HG03457 (cell line): Measurements from ENCODE around the gene TMEM167A.

Experiments used
- ATAC-seq: cut with Tn5 transposase; IDR thresholded peaks from one replicate; pipeline ENCODE4 v1.9.1; 2021; ENCODE audit warnings: moderate number of reproducible peaks; ENCODE audit not compliant: unreplicated experiment

Gene TMEM167A, protein sequence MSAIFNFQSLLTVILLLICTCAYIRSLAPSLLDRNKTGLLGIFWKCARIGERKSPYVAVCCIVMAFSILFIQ

DNA sequence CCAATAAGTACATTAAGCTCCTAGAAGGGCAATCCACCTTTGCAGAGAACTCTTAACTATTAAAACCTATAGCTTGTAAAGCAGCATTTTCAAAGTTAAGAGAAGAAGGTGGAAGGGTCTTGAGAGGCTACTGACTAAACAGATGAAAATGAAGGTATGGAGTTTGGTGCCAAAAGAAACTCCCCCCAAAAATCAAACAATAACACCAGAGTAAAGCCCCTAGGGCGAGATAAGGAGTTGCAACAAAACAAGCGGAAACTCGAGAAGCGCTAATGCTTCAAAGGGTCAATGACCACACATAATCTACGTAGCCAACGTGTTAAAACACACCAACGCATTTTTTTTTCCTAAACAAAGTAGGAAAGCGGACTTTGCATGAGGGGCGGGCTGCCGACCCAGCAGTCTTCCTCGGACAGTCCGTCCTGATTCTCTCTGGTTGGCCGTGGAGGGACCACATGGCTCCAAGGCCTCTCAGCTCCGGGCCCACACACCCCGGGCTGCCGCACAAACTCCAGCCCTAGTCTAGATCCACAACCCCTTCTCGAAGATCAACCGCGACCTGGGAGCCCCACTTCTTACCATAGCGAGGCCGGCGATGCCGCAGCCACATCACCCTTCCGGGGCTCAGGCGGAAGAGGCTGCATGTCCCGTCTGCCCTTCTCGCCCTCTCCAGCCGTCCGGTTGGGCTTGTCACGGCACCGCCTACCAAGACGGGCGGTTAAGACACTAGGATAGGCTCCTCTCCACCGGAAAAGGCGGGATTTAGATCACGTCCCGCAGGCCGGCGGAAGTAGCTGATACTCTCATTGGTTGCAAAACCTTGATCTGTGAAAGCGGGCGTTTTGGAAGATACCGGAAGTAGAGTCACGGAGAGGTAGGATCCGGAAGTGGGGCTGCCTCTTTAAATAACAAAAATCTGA, at the start of gene TMEM167A, which contains the start of gene XRCC4:
Gene TMEM167A (minus strand): TSS at position 653 of the 920 bp plus-strand sequence. CDS start 71 bp downstream, at position 582.
Gene XRCC4 (plus strand): TSS at position 806 of the 920 bp plus-strand sequence. CDS start 27,373 bp downstream, outside the sequence.
- ATAC-seq = peak; percentile 98

DNA sequence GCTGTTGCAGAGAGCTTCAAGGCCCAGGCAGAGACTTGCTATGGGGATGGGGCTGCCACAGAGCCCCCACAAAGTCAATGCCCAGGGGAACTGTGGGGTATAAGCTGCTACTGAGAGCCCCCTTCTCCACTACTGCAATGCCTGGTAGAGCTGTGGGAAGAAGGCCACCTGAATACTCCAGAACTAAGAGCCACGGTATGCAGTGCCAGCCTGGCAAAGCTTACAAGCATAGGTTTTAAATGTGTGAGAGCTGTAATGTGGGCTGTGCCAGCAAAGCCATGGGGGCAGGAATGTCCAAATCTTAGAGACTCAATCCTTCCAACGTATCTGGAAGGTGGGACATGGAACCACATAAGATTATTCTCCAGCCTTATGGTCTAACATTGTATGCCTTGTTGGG, 49.3 kb upstream of the TMEM167A start:
- ATAC-seq = no peak

DNA sequence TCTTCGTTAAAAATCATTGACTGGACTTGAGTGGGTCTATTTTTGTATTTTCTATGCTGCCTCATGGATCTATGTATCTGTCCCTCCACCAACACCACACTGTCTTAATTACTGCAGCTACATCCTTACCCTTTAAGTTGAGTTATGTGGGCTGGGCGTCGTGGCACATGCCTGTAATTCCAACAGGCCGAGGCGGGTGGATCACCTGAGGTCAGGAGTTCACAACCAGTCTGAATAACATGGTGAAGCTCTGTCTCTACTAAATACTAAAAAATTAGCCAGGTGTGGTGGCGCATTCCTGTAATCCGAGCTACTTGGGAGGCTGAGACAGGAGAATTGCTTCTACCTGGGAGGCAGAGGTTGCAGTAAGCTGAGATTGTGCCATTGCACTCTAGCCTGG, 48.4 kb upstream of the TMEM167A start:
- no peak for ATAC-seq

DNA sequence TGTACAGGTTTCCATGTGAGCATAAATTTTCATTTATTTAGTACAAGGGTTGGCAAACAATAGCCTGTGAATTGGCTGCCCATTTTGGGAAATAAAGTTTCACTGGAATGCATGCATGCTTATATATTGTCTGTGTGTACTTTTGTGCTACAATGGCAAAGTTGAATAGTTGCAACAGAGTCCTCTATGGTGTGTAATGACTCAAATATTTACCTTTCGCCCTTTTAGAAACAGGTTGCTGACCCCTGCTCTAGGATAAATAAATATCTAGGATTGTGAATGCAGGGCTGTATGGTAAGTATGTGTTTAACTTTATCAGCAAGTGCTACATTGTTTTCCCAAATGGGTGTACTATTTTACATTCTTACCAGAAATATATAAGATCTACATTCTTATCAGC, 47.4 kb upstream of the TMEM167A start:
- no peak for ATAC-seq

DNA sequence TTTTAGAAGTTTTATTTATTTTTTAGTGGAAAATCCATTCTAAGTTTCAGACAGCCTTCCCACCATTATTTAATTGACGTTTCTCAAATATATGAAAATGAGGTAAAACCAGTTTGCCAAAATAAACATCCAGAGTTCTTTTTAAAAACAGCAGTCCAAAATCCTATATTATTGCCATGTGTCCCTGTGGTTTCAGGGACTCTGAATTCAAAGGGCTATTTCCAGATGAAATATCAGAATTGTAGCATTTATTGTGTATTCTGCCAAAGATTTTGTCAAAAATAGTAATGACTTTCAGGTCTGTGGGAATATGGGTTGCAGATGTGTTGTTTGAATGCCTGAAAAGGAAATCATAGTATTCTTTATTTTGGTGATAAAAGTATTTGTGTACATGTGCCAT, 41.8 kb upstream of the TMEM167A start:
- ATAC-seq = no peak

DNA sequence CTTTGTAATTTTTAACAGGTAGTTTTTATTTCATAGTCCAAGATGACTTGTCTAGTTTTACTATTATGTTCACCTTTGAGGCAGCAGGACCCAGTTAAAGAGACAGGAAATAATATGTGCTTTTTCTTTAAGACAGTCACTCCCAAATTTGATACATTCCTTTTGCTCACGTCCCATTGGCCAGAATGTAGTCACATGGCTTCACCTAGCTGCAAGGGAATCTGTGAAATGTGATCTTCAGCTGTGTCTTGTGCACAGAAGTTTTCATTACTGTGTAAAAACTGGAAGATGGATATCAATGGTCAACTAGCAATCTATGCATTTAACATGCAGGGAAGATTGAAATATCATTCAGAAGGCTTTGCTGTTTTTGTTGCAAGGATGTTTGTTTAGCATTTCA, 41.3 kb upstream of the TMEM167A start:
- ATAC-seq = no peak

DNA sequence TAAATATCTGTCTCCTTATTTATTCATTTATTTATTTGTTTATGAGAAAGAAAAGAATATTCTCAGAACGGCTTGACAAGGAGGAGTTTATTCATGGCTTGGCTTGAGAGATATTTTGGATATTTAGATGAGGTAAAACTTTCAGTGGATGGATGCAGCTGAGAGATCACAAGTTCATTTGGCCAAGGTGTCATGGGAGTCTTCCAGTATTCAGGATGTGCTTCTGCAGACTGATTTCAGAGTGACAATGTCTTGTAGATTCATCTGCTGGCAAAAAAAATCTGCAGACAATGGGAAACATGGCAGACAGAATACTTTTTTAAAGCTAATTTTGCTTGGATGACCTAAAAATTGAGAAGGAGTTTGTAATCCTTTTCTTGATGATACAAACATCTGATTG, 38.6 kb upstream of the TMEM167A start:
- ATAC-seq = no peak

DNA sequence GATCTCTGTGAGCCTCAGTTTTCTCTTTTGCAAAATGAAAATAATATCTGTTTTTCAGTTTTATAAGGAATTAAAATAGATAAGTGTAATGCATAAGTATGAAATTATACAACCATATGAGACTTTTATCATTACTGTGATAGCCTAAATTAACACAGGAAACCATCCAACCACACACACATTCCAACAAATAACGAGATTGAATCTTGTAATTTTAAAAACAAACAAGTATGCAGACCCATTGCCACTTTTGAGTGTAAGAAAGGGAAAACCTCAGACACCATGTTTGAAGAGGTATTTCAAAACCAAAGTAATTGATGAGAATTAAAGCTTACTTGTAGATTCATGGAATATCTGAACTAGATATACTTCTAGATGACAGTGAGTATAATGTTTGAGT, 32.2 kb upstream of the TMEM167A start:
- no peak for ATAC-seq

DNA sequence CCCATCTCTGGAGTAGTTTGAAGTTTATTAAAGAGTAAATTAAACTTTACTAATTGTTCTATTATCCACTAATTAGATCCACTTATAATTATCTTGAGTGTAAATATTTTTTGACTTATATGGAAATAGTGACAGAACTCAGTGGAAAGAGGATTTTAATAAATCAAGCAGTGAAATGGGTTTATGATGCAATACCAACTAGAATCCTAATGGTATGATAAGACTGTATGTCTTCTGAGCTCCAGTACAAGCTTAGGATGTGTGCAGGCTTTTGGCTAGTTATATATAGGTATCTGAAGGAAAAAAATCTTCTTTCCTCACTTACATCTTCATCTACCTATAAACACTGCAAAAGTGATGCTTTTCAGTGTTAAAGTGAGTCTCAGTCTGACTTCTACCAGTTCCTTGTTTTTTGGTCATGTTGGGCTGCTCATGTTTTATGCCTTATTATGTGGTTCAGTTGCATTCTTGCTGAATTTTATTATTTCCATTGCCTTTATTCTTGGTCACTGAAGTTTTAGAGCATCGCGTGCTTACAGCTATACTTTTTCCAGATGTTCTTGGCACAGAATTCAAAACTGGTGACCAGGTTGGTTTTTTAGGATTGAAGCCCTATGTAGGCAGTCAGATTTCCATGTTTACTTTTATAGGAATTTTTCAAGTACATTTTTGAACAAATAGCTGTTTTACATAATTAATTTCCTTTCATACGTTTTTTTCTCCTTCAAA, 30.7 kb upstream of the TMEM167A start:
- no peak for ATAC-seq

DNA sequence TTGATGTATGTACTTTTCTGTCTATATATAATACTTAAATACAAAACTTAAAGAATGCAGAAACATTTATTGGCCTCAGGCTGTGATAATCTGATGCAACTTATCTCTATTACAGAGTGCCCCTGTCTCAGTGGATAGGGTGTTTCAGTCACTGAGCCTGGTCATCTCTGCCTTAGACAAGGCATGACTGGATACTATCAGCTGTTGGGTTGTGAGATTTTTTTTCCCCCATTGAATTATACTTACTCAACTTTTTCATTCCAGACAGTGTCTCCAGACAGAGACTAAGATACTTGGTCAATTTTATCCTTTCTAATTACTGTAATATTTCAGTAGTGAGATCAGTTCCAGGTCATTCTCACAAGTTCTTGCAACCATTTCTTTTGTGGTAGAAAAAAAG, 26.8 kb upstream of the TMEM167A start:
- no peak for ATAC-seq

DNA sequence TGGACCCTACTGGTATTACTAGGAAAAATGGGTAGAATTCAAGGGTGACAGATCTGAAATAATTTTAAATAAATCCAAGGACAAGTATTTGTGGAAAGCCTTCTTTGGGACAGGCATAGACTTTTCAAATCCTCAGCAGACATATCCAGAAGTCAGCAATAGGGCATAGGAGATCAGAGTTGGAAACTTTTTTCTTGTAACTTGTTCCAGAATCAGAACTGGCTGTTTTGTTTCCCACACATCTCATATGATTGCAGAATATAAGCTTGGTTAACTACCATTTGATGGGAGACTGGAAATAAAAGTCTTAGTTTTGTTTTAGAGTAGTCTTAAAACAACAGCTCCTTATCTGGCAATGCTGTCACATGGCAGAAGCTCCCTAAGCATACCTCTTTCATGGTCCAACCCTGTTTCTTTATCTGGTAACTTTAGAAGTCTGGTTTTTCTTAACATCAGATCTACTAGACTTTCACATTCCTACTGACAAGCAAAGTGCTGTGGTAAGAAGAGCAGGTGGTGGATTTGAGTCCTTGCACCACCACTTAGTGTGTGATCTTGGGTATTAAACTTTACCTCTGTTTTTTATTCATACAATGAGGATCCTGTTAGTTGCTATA, 25.3 kb upstream of the TMEM167A start:
- ATAC-seq = no peak

DNA sequence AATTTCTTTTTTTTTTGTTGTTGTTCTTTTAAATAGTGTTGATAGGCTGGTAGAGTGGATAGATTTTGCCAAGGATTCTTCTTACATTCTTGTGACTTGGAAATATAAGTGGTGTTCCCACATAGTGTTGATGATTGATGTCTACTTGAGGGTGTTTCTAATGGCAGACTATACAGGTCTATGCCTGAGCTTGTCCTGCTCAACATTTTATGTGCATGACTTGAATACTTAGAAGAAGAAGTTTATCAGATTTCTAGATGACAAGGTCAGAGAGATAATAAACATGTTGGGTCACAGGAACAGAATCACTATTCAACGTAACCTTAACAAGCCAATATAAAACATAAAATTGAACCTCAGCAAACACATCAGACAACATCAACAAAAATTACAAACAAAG, 24.3 kb upstream of the TMEM167A start:
- ATAC-seq = no peak

DNA sequence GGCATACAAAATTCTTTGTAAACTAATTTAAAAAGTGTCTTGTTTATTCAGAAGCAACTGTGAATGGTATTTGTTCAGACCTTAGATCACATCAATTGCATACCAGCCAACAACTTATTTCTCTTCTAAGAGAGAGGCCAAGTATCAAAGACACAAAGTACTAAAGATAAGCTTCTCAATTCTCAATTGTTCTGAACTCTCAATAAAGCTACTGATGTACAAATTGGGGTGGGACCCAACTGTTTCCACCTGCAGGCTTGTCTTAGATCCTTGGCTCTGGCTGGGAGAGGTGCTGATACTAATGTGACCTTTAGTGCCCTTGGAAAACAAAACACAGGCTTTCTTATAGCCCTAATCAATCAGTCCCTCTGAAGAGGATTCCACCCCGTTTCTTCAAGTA, 22.3 kb upstream of the TMEM167A start:
- no peak for ATAC-seq

DNA sequence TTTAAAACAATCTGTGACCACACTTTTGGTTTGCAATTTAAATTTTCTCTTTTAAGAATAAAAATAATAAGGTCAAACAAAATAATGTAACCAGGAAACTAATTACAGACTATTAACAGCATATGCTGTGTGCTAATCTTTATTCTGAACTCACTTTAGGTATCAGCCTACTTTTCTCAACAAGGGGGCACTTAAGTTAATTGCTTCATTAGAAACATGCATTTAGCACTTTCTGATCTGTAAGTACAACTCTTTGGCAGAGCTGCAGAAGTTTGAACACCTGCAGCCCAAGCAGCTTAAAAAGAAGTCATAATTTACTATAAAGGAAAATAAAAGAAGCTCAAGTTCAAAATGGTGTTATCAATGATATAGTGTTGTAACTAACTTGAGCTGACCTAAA, 21.8 kb upstream of the TMEM167A start:
- ATAC-seq = no peak

DNA sequence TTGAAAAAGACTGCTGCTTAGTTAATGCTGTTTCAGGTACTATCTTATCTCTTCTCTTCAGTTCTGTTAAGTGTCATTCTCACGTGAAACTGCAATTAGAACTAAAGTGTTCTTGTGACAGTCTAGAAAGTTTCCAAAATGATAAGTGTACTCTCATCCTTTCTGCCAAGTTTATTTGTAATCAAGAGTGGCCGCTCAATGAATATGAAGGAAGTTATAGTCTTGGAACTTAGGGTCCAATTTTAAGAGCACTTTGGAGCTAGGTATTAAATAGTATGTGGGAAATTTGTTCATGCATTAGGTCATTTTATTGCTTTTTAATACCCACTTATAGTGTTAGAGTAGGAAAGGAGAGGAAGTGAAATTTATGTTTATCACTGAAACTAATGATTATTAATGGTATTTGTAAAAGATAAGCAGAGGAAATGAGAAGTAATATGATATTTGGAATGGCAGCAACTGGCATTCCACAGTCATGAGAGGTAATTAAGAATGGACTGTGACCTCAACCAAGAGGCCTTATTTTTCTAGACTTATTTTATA, 20.6 kb upstream of the TMEM167A start:
- no peak for ATAC-seq

DNA sequence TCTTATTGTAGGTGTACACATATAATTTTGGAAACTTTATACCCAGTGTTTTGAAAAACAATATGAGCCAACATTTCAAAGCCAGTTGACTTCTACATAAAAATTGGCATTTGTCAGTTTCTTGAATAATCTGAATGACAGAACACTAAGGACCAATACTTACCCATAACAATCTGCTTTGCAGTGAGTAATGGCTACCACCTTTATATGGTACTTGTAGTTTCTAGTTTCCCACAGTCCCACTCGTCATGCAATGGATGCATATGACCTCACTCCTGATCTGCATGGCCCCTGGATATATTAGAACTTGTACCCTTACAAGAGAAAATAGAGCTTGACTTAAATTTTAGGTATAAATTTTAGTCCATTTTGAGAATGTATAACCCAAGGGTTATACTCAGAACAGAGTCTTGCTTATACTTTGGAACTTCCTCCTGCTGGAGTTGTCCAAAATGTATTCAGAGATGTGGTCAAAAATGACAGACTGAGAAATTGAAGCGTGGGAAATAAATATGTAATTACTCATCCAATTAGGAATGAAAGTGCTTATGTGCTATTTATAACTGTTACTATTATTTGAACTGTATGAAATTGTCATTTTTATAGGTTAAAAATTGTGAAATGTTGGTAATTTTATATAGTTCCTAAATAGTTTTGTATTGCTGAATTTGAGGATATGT, 19.6 kb upstream of the TMEM167A start:
- ATAC-seq = no peak

DNA sequence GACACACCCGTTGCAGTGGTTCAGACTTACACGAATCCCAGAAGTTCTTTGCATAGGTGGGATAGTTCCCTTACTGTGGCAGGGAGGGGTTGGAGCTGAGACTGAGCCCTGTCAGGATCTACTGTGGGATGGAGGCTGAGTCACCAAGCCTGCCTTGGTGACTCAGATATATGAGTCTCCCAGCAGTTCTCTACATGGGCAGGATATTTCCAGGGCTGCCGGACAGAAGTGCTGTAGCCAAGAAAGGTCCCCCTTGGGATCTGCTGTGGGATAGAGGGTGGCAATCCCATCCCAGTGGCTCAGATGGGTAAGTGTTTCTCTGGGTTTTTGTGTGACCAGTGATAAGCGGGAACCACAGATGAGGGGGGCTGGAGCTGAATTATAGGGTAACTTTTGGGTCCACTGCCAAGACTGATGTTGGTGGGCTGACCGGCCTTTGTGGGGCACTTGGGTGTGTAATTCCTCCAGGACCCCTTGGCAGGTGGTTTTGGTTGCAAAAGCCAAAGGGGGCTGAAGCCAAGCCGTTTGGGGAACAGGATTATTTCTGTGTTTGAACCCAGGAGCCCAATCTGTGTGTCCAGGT, 18.9 kb upstream of the TMEM167A start:
- no peak for ATAC-seq

DNA sequence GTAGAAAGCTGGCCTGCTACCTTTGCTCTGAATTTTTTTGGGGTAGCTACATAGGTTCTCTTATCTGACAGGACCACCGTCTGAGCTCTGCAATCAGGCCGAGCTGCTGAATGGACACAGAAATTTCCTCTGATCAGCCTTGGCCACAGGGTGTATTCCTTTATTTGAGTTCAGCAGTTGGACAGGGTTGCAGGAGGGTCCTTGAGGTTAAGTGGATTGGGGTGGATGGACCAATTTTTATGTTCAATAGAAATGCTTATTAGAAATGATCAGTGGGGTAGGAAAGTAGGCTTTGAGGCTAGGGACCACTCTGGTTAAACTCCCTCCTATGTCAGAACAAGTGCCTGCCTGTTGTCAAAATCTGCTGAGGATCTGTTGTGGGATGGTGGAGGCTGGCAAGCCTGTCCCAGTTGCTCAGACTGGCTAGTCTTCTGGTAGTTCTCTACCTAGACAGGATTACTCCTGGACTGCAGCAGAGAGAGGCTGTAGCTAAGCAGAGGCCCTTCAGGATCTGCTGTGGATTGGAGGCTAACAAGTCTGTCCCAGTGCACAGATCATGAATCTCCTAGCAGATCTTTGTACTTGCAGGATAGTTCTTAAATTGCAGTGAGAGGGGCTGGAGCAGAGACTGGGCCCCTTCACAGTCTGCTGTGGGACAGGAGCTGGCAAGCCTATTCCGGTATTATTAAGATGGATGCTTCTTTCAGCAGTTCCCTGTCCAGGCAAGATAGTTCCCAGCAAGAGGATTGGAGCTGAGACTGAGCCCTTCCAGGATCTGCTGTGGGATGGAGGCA, 18.2 kb upstream of the TMEM167A start:
- no peak for ATAC-seq

DNA sequence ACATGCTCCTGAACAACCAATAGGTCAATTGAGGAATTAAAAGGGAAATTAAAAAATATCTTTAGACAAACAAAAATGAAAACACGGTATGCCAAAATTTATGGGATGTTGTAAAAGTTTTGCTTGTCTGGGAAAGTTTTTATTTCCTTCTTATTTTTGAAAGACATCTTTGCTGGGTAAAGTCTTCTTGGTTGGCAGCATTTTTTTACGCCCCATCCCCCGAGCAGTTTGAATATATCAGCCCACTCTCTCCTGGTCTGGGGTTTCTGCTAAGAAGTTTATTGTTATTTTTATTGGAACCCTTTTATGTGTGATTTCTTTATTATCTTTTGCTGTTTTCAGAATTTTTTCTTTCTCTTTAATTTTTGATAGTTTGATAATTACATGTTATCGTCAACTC, 16.5 kb upstream of the TMEM167A start:
- ATAC-seq = no peak
